Mesenteric fat pad (tissue), 1 donor: ENCODE results near the gene TSHR. TPM values are rescaled to one million over a fixed set of nuclear protein-coding genes. Genes with fewer than 3 reads are reported as not detected.
"Not testable (repeated sequence)": the region's sequence is repeated elsewhere in the genome, so short reads cannot be mapped to it uniquely, and the experiment has no call there.

ENCODE experiments used
- DNase-seq: peaks from one replicate; pipeline ENCODE4 v3.0.0-alpha.2; 2020; ENCODE audit warnings: low spot score
- long read RNA-seq: library from polyadenylated mRNA; unstranded; transcript quantifications from one replicate; pipeline ENCODE4 v2.0.0, GENCODE V29; 2020
- total RNA-seq: library from RNA; stranded (reverse); fragmentation: NEBNext Ultra II Directional; extraction: Animal tissue kit (Norgen Biotek cat#: 25700); gene quantifications from one replicate; pipeline ENCODE4 v1.2.1, GENCODE V29; 2021
- donor health status: DM: yes; HTN: yes; CAD: no.

TSHR gene
- total RNA-seq, result 0.39 TPM
- long read RNA-seq, partial matches to known transcripts, result 0 of 4 reads
- long read RNA-seq, other reads (novel, unspliced or antisense), result 4 of 4 reads

- DNase-seq, result no peak
These were observed at the start of gene TSHR for GRCh38 chr14:80955416-80955941. TSHR (plus strand) TSS chr14:80955621; CDS start chr14:80955681, 60 bp downstream.

DNA sequence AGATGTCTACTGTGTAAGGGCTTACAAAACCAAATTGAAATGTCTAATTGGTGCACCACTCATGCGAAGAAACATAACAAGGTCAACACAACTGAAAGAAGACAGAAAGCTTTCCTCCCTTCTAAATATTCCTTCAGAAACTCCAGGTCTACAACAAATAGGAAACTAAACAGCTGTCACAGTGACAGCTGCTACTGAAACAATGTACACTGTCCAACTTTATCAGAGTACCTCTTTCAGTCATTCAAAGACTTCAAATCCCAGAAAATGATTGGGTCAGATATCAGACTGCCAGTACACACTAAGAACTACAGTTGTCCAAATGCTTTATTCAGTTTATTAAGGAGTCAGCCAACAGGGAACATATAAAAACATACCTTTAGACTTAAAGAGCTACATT, 49.1 kb upstream of the TSHR start:
- no peak for DNase-seq

DNA sequence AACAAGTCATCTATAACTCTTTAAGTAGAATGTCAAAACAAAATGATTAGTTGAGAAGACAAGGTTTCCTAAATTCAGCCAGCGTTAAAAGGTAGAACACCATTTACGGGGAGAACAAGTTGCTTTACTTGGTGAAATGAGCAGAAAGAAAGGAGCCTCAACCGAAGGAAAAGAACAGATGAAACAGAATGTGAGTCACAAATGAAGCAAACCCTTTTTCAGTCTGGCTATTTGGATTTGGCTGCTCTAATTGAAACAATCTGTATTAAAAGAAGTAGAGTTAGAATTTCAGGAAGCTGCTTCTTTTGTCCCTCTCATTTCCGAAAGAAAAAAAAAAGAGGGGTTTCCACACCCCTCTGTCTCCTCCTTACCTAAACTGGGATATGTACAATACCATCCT, 48.5 kb upstream of the TSHR start:
- no peak for DNase-seq

- DNase-seq, result not testable (repeated sequence)
These were observed 43.4 kb upstream of the TSHR start for GRCh38 chr14:80912013-80912412.

- DNase-seq, result no peak
These were observed 35.8 kb upstream of the TSHR start for GRCh38 chr14:80919622-80920021.

GRCh38 chr14:80923368-80923767, 32.1 kb upstream of the TSHR start:
- DNase-seq, result no peak

DNA sequence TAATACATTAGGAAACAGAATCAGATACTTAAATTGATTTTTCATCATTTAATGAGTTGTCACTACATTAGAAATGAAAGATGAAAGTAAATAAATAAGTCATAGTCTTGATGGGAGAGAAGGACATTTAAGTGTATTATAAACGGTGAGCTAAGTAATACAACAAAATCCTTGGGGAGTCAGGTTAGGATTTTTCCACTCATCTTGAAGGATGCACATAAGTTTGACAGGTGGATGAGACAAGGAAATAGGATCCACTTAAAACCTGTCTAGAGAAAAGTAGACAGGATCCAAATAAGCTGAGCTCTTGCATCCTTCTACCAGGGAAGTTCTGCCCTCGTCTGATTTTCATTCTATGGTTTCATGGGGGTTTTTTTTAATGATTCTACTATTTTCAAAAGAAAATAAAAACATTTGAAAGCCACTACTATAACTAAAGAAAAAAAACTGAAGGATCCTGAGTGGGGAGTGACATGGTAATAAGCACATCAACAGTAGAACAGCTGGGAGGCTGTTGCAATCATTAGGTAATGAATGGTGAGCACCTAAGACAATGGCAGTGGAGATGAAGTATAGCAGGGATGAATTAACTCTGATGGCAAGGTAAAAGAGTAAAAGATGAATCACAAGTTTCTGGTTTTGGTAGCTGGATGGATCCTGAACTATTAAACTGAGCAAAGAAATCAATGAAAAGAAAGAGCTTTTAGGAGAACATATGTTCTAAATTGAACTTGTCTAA, 30.9 kb upstream of the TSHR start:
- DNase-seq, result no peak

GRCh38 chr14:80926397-80927082, 28.9 kb upstream of the TSHR start:
- DNase-seq, result no peak

GRCh38 chr14:80927083-80927989, 28.1 kb upstream of the TSHR start:
- DNase-seq, result no peak

DNA sequence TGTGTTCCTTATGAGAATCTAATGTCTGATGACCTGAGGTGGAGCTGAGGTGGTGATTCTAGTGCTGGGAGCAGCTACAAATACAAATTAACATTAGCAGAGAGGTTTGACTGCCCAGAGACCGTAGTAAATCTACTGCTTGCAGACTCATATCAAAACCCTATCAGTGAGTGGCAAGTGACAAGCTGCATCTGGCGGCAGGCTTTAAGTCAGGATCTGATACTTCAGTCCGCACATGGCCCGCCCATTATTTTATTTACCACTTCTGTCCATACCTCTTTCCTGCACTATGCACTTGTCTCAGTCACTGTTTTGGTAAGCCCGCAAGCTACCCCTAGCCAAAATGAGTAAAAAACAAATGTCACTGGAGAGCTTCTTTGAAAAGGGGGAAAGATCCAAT, 25.3 kb upstream of the TSHR start:
- DNase-seq, result no peak

- DNase-seq, result no peak
These were observed 24.5 kb upstream of the TSHR start for GRCh38 chr14:80930836-80931389.

DNA sequence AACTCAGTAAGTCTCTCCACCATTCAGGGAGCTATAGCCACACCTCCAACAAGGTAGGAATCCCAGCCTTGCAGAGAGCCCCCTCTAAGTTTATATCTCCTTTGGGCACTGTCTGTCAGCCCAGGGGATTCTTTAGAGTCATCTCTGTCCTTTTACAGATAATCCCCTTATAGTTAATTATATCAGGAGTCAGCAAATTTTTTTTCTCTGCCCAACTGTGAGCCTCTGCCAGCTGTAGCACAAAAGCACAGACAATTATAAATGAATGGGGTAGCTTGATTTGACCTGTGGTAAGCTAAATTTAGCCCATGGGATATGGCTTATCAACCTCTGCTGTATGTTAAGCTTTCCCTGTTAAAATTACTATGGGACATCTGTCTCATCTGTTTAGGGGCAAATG, 22.1 kb upstream of the TSHR start:
- DNase-seq, result no peak

- no peak for DNase-seq
These were observed 21.7 kb upstream of the TSHR start for GRCh38 chr14:80933686-80934085.

- no peak for DNase-seq
These were observed 15.3 kb upstream of the TSHR start for GRCh38 chr14:80940146-80940545.

- DNase-seq, result peak; percentile 95
These were observed 13.9 kb upstream of the TSHR start, which contains the start of gene CEP128 for GRCh38 chr14:80941241-80942185. CEP128 (minus strand) TSS chr14:80941738.

DNA sequence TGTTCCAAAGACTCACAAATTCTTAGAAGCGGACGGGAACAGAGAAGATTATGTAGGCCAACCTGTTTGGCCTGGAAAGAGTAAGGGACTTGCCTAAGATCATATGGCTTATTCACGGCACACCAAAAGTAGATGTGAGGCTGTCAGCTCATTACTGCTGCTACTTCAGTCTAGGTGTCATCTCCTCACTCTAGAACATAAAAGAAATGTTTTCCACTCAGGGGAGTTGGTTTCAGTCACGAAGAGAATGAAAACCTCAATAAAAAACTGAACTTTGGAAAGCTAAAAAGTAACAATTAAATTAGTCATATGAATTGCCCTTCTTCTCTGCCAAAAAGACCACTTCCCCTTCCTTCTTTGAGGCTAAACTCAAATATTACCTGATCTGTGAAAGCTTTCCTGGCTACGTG, 13.2 kb upstream of the TSHR start:
- no peak for DNase-seq

DNA sequence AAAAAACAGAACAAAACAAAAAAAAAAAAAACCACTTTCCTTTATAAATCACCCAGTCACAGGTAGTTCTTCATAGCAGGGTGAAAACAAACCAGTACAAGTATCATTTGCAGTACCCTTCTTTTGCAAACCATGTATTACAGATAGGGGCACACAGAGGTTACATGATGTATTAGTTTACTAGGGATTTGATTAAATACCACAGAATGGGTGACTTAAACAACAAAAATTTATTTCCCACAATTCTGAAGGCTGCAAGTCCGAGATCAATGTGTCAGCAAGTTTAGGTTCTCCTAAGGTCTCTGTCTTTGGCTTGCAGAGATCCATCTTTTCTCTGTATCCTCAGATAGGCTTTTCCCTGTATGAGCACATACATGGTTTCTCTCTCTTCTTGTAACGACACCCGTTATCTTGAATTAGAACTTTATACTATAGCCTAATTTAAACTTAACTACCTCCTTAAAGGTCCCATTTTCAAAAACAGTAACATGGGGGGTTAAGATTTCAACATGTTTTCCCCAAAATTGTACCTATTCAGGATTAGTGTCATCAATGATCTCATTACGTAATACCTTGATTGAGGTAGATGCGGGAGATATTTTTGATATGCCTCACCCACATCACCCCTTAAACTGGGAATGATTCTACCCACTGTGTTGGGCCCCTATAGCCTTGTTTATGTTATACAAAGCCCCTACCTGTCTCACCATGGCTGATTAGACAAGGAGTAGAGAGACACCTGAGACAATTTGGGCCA, 10.4 kb upstream of the TSHR start:
- no peak for DNase-seq

- DNase-seq, result no peak
These were observed 9.2 kb upstream of the TSHR start for GRCh38 chr14:80946187-80946586.

DNA sequence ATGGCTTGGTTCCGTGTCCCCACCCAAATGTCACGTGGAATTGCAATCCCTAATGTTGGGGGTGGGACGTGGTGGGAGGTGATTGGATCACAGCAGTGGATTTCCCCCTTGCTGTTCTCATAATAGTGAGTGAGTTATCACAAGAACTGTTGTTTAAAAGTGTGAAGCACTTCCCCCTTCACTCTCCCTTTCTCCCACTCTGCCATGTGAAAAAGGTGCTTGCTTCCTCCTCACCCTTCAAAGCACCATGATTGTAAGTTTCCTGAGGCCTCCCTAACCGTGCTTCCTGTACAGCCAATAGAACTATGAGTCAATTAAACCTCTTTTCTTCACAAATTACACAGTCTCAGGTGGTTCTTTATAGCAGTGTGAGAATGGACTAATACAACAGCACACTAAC, 8.6 kb upstream of the TSHR start:
- no peak for DNase-seq
